WTC11 (cell line): Measurements from ENCODE around the gene EVC2.
"Not testable (repeated sequence)": the region's sequence is repeated elsewhere in the genome, so short reads cannot be mapped to it uniquely, and the experiment has no call there.

Experiments
- CREB1 ChIP-seq: sonication (generic); formaldehyde crosslinking; IDR thresholded peaks from 2 replicates; pipeline ENCODE4 v1.8.0; 2023; ENCODE audit warnings: mild to moderate bottlenecking, missing genetic modification reagents
- CTCF ChIP-seq: fragments of 200-600 bp; IDR thresholded peaks from 2 replicates; pipeline ENCODE4 v1.8.0; 2022; ENCODE audit warnings: antibody characterized with exemption
- IRF1 ChIP-seq: sonication (generic); formaldehyde crosslinking; IDR thresholded peaks from 2 replicates; pipeline ENCODE4 v1.8.0; 2023; ENCODE audit warnings: missing genetic modification reagents
- JUN ChIP-seq: sonication (generic); formaldehyde crosslinking; IDR thresholded peaks from 2 replicates; pipeline ENCODE4 v1.8.0; 2023; ENCODE audit warnings: mild to moderate bottlenecking, missing genetic modification reagents
- MAX ChIP-seq: sonication (generic); formaldehyde crosslinking; IDR thresholded peaks from 2 replicates; pipeline ENCODE4 v1.8.0; 2022; ENCODE audit warnings: mild to moderate bottlenecking, missing genetic modification reagents
- ZNF121 ChIP-seq: sonication (generic); formaldehyde crosslinking; IDR thresholded peaks from 2 replicates; pipeline ENCODE4 v1.8.0; 2023; ENCODE audit warnings: missing genetic modification reagents

- TF ChIP-seq JUN; MAX (CRISPR knock-in tag); CTCF; IRF1 (CRISPR knock-in tag); CREB1 (CRISPR knock-in tag); ZNF121 (CRISPR knock-in tag): not testable (repeated sequence)
Measured at GRCh38 chr4:5593828-5594227, 114.5 kb downstream of the EVC2 start.
